RKO (cell line): ENCODE measurements around the gene PNPLA5.

Experiments used
- DNase-seq: peaks from one replicate; pipeline ENCODE4 v3.0.0-alpha.2; 2016; ENCODE audit warnings: low spot score

The PNPLA5 gene

DNA sequence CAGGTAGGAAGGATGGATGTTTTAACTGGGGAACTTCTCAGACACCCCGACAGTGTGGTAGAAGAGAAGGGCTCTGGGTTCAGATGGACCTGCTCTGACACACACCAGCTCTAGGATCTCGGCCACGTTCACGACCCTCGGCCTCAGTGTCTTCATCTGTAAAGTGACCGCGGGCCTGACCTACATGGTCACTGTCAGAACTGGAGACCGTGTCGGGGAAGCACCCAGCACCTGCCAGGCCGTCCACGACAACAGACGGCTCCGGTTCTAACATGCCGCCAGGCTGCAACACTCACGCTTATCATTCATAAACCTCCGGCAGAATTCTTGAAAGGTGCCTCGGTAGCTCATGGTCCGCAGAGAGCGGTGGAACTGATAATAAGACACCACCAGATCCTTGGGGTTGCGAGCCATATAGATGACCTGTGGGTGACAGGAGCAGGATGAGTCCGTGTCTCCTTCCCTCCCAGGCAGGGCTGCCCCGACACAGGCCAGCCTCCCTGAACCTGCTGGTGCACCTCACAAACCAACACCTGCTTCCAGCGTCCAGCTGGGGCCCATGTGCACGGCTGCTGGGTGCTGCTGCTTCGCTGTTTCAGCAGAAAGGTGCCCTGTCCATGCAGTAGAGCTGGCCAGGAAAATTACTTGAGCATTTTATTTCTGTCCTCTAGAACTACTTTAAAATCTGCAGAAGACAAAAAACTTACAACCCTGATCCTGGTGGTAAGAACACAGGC is 53.1 kb downstream of the PNPLA5 start:
- DNase-seq: no peak

- no peak for DNase-seq
Measured at GRCh38 chr22:43838161-43838560, 53.7 kb downstream of the PNPLA5 start.

GRCh38 chr22:43837666-43838065 is 54.1 kb downstream of the PNPLA5 start:
- DNase-seq: no peak

GRCh38 chr22:43835736-43836135 is 56.1 kb downstream of the PNPLA5 start:
- DNase-seq: no peak

DNA sequence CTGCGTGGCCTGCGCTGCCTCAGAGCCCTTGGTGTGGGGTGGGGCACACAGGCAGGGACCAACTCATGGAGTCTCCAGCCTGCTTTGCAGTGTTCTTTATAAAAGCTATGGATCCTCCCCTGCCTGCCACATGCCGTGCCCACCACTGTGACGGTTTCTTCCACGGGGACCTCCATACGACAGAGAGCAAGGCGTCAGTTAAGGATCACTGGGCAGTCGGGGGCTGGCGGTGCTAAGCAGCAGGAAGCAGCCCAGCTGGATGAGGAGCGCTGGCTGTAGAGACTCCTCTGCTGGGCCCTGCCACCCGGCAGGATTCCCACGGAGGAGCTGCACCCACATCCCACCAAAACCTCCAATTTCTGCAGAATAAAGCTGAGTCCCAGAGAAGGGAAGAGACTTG is 56.6 kb downstream of the PNPLA5 start:
- no peak for DNase-seq

- no peak for DNase-seq
Measured at GRCh38 chr22:43833286-43834240, 58.2 kb downstream of the PNPLA5 start.

DNA sequence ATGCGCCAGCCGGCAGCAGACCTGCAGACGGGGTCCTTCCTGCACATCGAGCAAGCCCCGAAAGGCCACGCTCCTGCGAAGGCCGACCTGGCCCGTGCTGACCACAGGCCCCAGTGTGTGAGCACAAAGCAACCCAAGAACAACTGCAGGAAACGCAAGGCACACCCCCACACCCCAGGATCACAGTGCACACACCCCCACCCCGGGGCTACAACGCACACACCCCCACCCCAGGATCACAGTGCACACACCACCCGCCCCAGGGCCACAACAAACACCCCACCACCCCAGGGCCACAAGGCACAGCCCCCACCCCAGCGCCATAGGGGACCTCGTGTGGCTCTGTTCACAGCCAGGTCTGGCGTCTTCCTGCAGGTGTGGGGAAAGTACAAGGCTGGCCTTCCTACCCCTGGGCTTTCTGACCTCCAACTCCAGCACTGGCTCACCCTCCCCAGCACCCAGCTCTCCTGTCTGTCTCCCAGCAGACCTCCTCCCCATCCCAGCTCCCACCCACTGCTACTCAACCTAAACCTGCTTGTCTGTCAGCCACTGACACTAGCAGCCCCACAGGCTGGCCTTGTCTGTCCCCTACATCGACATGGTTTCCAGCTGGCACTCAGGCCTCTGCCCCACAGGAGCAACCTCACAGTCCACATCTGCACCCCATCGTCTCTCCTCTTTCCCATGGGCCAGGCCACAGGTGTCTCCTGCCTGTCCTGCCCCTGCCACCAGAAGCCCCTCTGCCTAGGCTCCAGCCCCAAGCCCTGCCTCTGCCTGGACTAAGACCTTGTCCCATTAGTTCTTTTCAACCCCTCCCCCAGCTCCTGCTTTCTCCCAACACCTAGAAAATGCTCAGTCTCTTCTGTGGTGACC is 59.2 kb downstream of the PNPLA5 start:
- no peak for DNase-seq

GRCh38 chr22:43831561-43832392 is 60.0 kb downstream of the PNPLA5 start:
- DNase-seq: no peak

DNA sequence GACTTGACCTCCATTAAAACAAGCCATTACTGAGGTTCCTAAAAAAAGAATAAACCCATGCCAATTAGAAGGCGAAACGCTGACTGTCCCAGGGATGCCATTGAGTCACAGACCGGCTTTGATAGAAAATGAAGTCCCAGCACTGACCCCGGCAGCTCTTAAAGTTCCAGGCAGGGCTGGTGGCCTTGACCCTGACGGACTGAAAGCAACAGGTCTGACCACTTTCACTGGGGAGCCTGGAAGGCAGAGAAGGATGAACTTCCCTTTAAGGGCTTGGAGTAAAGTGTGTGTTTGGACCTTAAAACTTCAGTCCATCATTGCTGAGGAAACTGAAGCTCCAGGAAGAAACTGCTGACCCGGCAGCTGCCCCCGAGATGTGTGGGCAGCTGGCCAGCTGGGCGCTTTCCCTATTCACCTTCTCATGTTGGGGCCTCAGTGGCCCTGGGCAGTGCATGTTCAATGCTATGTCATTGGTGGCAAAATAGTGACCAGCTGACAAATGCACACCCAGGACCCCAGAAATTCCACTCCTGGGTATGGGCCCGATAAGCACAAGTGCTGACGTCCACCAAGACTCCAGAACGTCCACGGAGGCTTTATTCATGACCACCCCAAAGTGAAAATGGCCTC is 60.8 kb downstream of the PNPLA5 start:
- DNase-seq: no peak

GRCh38 chr22:43829904-43830851 is 61.6 kb downstream of the PNPLA5 start:
- no peak for DNase-seq
